ENCODE results near the gene JAK2. TPM values are rescaled to one million over a fixed set of nuclear protein-coding genes. Genes with fewer than 3 reads are reported as not detected.

JAK2 gene
- total RNA-seq, 1 donor from 2014 or later = 9.0 TPM

GRCh38 chr9:5040730-5041389 lies 55.8 kb downstream of the JAK2 start:
- FAIRE-seq = peak; percentile 72
- peaks cover 3% of the 10 kb centered on the region for H3K36me3 ChIP-seq (ENCODE audit: control insufficient read depth, insufficient read depth, low read length)
- no peak for DNase-seq (ENCODE audit: low read depth)

GRCh38 chr9:5041390-5042115 lies 56.5 kb downstream of the JAK2 start:
- peaks cover 3% of the 10 kb centered on the region for H3K36me3 ChIP-seq (ENCODE audit: control insufficient read depth, insufficient read depth, low read length)
- FAIRE-seq = peak; percentile 23

More at GRCh38 chr9:5040730-5041389, 55.8 kb downstream of the JAK2 start:
- no peak overlapping the region for H3K4me3 ChIP-seq (ENCODE audit: low read depth, low read length)
- TF ChIP-seq CTCF (IDR thresholded peaks at IDR 0.05; ENCODE audit: insufficient read depth, low read length, severe bottlenecking) = no peak
- H3K27me3 ChIP-seq (ENCODE audit: control insufficient read depth, insufficient read depth, low read length) = no peaks in the 10 kb centered on the region

GRCh38 chr9:5042661-5043178 lies 57.6 kb downstream of the JAK2 start:
- DNase-seq (ENCODE audit: low read depth) (no peak), FAIRE-seq (no peak)
- TF ChIP-seq CTCF (IDR thresholded peaks at IDR 0.05; ENCODE audit: insufficient read depth, low read length, severe bottlenecking) = no peak
- peaks cover 3% of the 10 kb centered on the region for H3K36me3 ChIP-seq (ENCODE audit: control insufficient read depth, insufficient read depth, low read length)
- no peak overlapping the region for H3K4me3 ChIP-seq (ENCODE audit: low read depth, low read length)
- H3K27me3 ChIP-seq (ENCODE audit: control insufficient read depth, insufficient read depth, low read length) = no peaks in the 10 kb centered on the region

More at GRCh38 chr9:5041390-5042115, 56.5 kb downstream of the JAK2 start:
- no peak for TF ChIP-seq CTCF (IDR thresholded peaks at IDR 0.05; ENCODE audit: insufficient read depth, low read length, severe bottlenecking)
- DNase-seq (ENCODE audit: low read depth) = no peak
- Histone ChIP-seq H3K27me3 (ENCODE audit: control insufficient read depth, insufficient read depth, low read length) (no peaks in the 10 kb centered on the region), H3K4me3 (ENCODE audit: low read depth, low read length) (no peak overlapping the region)

GRCh38 chr9:5043381-5043780 lies 58.3 kb downstream of the JAK2 start:
- H3K36me3 ChIP-seq (ENCODE audit: control insufficient read depth, insufficient read depth, low read length) = peaks cover 3% of the 10 kb centered on the region
- H3K27me3 ChIP-seq (ENCODE audit: control insufficient read depth, insufficient read depth, low read length) = no peaks in the 10 kb centered on the region
- no peak for FAIRE-seq
- no peak for TF ChIP-seq CTCF (IDR thresholded peaks at IDR 0.05; ENCODE audit: insufficient read depth, low read length, severe bottlenecking)
- DNase-seq (ENCODE audit: low read depth) = peak; percentile 11
- H3K4me3 ChIP-seq (ENCODE audit: low read depth, low read length) = no peak overlapping the region

GRCh38 chr9:5044160-5044559 lies 59.1 kb downstream of the JAK2 start:
- no peak for FAIRE-seq
- Histone ChIP-seq H3K4me3 (ENCODE audit: low read depth, low read length) (no peak overlapping the region), H3K27me3 (ENCODE audit: control insufficient read depth, insufficient read depth, low read length) (no peaks in the 10 kb centered on the region), H3K36me3 (ENCODE audit: control insufficient read depth, insufficient read depth, low read length) (peaks cover 3% of the 10 kb centered on the region)
- no peak for DNase-seq (ENCODE audit: low read depth)
- TF ChIP-seq CTCF (IDR thresholded peaks at IDR 0.05; ENCODE audit: insufficient read depth, low read length, severe bottlenecking) = no peak
